PC-3 (cell line): ENCODE results near the gene ISCU. TPM values are rescaled to one million over a fixed set of nuclear protein-coding genes. Genes with fewer than 3 reads are reported as not detected.

Experiments used
- ATAC-seq: fragments of 200-7000 bp; cut with Tn5 transposase; 2 replicates; pipeline ENCODE4 v1.9.1; 2020; ENCODE audit warnings: mild to moderate bottlenecking, moderate library complexity
- BruUV-seq: library from RNA; stranded (reverse); fragments of 400-500 nt; replicated peaks from 2 replicates; lab custom pipeline; 2021; lab: Mats Ljungman, UMichigan
- CTCF ChIA-PET: fragments of 300-600 bp; sonication (Branson Sonifier 250); formaldehyde crosslinking; loops from one replicate; lab custom pipeline; 2022; ENCODE audit warnings: antibody characterized with exemption; lab: Charles Lee
- POLR2A ChIA-PET: fragments of 300-600 bp; sonication (Branson Sonifier 250); formaldehyde crosslinking; loops from one replicate; lab custom pipeline; 2022; ENCODE audit warnings: antibody characterized with exemption; ENCODE audit not compliant: unreplicated experiment; lab: Charles Lee
- DNase-seq: peaks from one replicate; pipeline ENCODE4 v3.0.0-alpha.2; 2015
- H2AFZ ChIP-seq: fragments of 300-600 bp; sonication (generic); 2 replicates; pipeline ENCODE4 v1.6.0; 2016; ENCODE audit warnings: antibody characterized with exemption, low read length
- H3F3A ChIP-seq: fragments of 300-600 bp; sonication (generic); one replicate; pipeline ENCODE4 v1.6.0; 2017; ENCODE audit warnings: antibody characterized with exemption, low read length, control low read depth, mild to moderate bottlenecking; ENCODE audit not compliant: unreplicated experiment
- H3K27ac ChIP-seq: fragments of 300-600 bp; sonication (generic); 2 replicates; pipeline ENCODE4 v1.5.1; 2016; ENCODE audit warnings: mild to moderate bottlenecking, low read length
- H3K27me3 ChIP-seq: fragments of 300-600 bp; sonication (generic); 2 replicates; pipeline ENCODE4 v1.6.1; 2016; ENCODE audit warnings: low read length, mixed read lengths
- H3K36me3 ChIP-seq: fragments of 300-600 bp; sonication (generic); 2 replicates; pipeline ENCODE4 v1.6.1; 2016; ENCODE audit warnings: low read depth, mixed run types, low read length, mixed read lengths
- H3K4me1 ChIP-seq: fragments of 300-600 bp; sonication (generic); 2 replicates; pipeline ENCODE4 v1.5.1; 2016; ENCODE audit warnings: low read length; ENCODE audit not compliant: insufficient read depth
- H3K4me2 ChIP-seq: fragments of 300-600 bp; sonication (generic); 2 replicates; pipeline ENCODE4 v1.6.0; 2016; ENCODE audit warnings: low read length
- H3K4me3 ChIP-seq: fragments of 300-600 bp; sonication (generic); 2 replicates; pipeline ENCODE4 v1.5.1; 2016; ENCODE audit warnings: mild to moderate bottlenecking, low read length, mixed read lengths
- H3K79me2 ChIP-seq: fragments of 300-600 bp; sonication (generic); 2 replicates; pipeline ENCODE4 v1.6.1; 2017; ENCODE audit warnings: low read length, mixed read lengths
- H3K9ac ChIP-seq: fragments of 300-600 bp; sonication (generic); 2 replicates; pipeline ENCODE4 v1.6.0; 2016; ENCODE audit warnings: mild to moderate bottlenecking, low read length
- H3K9me2 ChIP-seq: fragments of 300-600 bp; sonication (generic); replicated peaks from 2 replicates; pipeline ENCODE4 v1.6.1; 2016; ENCODE audit warnings: mixed run types, low read length, mixed read lengths
- H3K9me3 ChIP-seq: fragments of 300-600 bp; sonication (generic); 2 replicates; pipeline ENCODE4 v1.6.1; 2016; ENCODE audit warnings: low read length, mixed read lengths
- H4K20me1 ChIP-seq: fragments of 300-600 bp; sonication (generic); 2 replicates; pipeline ENCODE4 v1.6.1; 2016; ENCODE audit warnings: low read length, mixed read lengths
- CTCF ChIP-seq: fragments of 300-600 bp; sonication (generic); conservative IDR thresholded peaks from 2 replicates; pipeline ENCODE4 v1.5.1; 2017; ENCODE audit warnings: antibody characterized with exemption, low read depth, mild to moderate bottlenecking, low read length
- EZH2 ChIP-seq: fragments of 300-600 bp; sonication (generic); IDR thresholded peaks from one replicate; pipeline ENCODE4 v1.6.1; 2017; ENCODE audit warnings: antibody characterized with exemption, mild to moderate bottlenecking, low read length; ENCODE audit not compliant: unreplicated experiment
- EZH2phosphoT487 ChIP-seq: fragments of 300-600 bp; sonication (generic); IDR thresholded peaks from 2 replicates; pipeline ENCODE4 v1.6.1; 2018; ENCODE audit warnings: mild to moderate bottlenecking, antibody characterized with exemption, low read length, borderline replicate concordance
- intact Hi-C: fragments of 100-400 bp; cut with micrococcal nuclease; formaldehyde crosslinking; loops from 2 replicates; pipeline ENCODE4 v1.9.0; 2023
- total RNA-seq: library from RNA; depleted of rRNA; stranded (reverse); fragments of >200 nt; gene quantifications from 2 replicates; pipeline ENCODE4 v1.2.3, GENCODE V29; 2014

ISCU gene
- total RNA-seq, 1 experiment from 2014 or later: 181 TPM

GRCh38 chr12:108582978-108583770, 20.8 kb downstream of the ISCU start:
- DNase-seq (no peak), ATAC-seq (no peak)
- H2AFZ ChIP-seq: no peak overlapping the region
- no peaks in the 10 kb centered on the region for H4K20me1 ChIP-seq
- no peaks in the 10 kb centered on the region for H3K27me3 ChIP-seq
- H3F3A ChIP-seq: no peaks in the 10 kb centered on the region
- TF ChIP-seq CTCF: no peak
- no peak for TF ChIP-seq EZH2
- TF ChIP-seq EZH2phosphoT487: no peak
- ChIA-PET CTCF (no interaction called here), POLR2A (no interaction called here)
- H3K4me1 ChIP-seq: no peaks in the 10 kb centered on the region
- H3K4me3 ChIP-seq: no peak overlapping the region
- H3K27ac ChIP-seq: no peak overlapping the region
- H3K9ac ChIP-seq: no peak overlapping the region
- H3K36me3 ChIP-seq: no peaks in the 10 kb centered on the region
- BruUV-seq: no TSS peak
- H3K9me3 ChIP-seq: no peaks in the 10 kb centered on the region
- H3K79me2 ChIP-seq: no peaks in the 10 kb centered on the region
- H3K9me2 ChIP-seq: no peaks in the 10 kb centered on the region
- intact Hi-C loops: no loop called here
- no peak overlapping the region for H3K4me2 ChIP-seq

GRCh38 chr12:108583991-108584390, 21.6 kb downstream of the ISCU start:
- Histone ChIP-seq H2AFZ (no peak overlapping the region), H3K9me2 (no peaks in the 10 kb centered on the region), H3K4me2 (no peak overlapping the region), H3K36me3 (no peaks in the 10 kb centered on the region), H3K79me2 (no peaks in the 10 kb centered on the region), H3K4me1 (no peaks in the 10 kb centered on the region), H3K27me3 (no peaks in the 10 kb centered on the region), H3K9me3 (no peaks in the 10 kb centered on the region), H3K4me3 (no peak overlapping the region), H4K20me1 (no peaks in the 10 kb centered on the region), H3F3A (no peaks in the 10 kb centered on the region), H3K27ac (no peak overlapping the region), H3K9ac (no peak overlapping the region)
- ChIA-PET POLR2A (no interaction called here), CTCF (no interaction called here)
- no TSS peak for BruUV-seq
- TF ChIP-seq CTCF (no peak), EZH2 (no peak), EZH2phosphoT487 (no peak)
- DNase-seq (no peak), ATAC-seq (no peak)
- intact Hi-C loops: no loop called here

GRCh38 chr12:108584456-108585065, 22.2 kb downstream of the ISCU start:
- no peaks in the 10 kb centered on the region for H3K9me3 ChIP-seq
- H2AFZ ChIP-seq: no peak overlapping the region
- H3K27ac ChIP-seq: no peak overlapping the region
- H3K4me1 ChIP-seq: no peaks in the 10 kb centered on the region
- H4K20me1 ChIP-seq: no peaks in the 10 kb centered on the region
- POLR2A ChIA-PET: no interaction called here
- no peak overlapping the region for H3K4me2 ChIP-seq
- no peak overlapping the region for H3K4me3 ChIP-seq
- CTCF ChIA-PET: no interaction called here
- ATAC-seq (no peak), DNase-seq (no peak)
- H3K79me2 ChIP-seq: no peaks in the 10 kb centered on the region
- no TSS peak for BruUV-seq
- TF ChIP-seq EZH2: no peak
- no peak for TF ChIP-seq CTCF
- TF ChIP-seq EZH2phosphoT487: no peak
- H3K9me2 ChIP-seq: no peaks in the 10 kb centered on the region
- no peaks in the 10 kb centered on the region for H3K27me3 ChIP-seq
- no peak overlapping the region for H3K9ac ChIP-seq
- no peaks in the 10 kb centered on the region for H3K36me3 ChIP-seq
- H3F3A ChIP-seq: no peaks in the 10 kb centered on the region
- intact Hi-C loops: no loop called here
